Peyer's patch (tissue), 4 donors: ENCODE measurements around the gene PRTN3. TPM values are rescaled to one million over a fixed set of nuclear protein-coding genes. Genes with fewer than 3 reads are reported as not detected.
A peak's percentile ranks its signal among the peaks of the same experiment; 100 is the strongest.
"Not testable (repeated sequence)": the region's sequence is repeated elsewhere in the genome, so short reads cannot be mapped to it uniquely, and the experiment has no call there.

Experiments
- DNase-seq, 3 donors: peaks; one replicate each; pipeline ENCODE4 v3.0.0-alpha.2; 2017 to 2019
- H3K27ac ChIP-seq, 4 donors: fragments of 200-600 bp; sonication (generic); one replicate each; pipeline ENCODE4 v1.5.1; 2016 to 2019
- H3K27me3 ChIP-seq, 2 donors: fragments of 200-600 bp; sonication (generic); one replicate each; pipeline ENCODE4 v1.5.1; 2019
- H3K36me3 ChIP-seq, 3 donors: fragments of 200-600 bp; sonication (generic); one replicate each; pipeline ENCODE4 v1.5.1; 2016 to 2019
- H3K4me1 ChIP-seq, 4 donors: fragments of 200-600 bp; sonication (generic); one replicate each; pipeline ENCODE4 v1.5.1; 2016 to 2019
- H3K4me3 ChIP-seq, 4 donors: fragments of 200-600 bp; sonication (generic); 1 replicate in 3 of 4; 2 replicates in 1 of 4; pipeline ENCODE4 v1.5.1; 2016 to 2019; ENCODE audit warnings: mild to moderate bottlenecking in 1 of 4
- H3K9me3 ChIP-seq, 4 donors: fragments of 200-600 bp; sonication (generic); one replicate each; pipeline ENCODE4 v1.5.1; 2016 to 2019; ENCODE audit warnings: mild to moderate bottlenecking in 1 of 4
- POLR2A ChIP-seq, 2 donors: fragments of 450-650 bp; IDR thresholded peaks; one replicate each; pipeline ENCODE4 v1.5.1; 2017; ENCODE audit warnings: antibody characterized with exemption in 2 of 2, mild to moderate bottlenecking in 2 of 2, moderate library complexity in 2 of 2
- total RNA-seq, 4 donors: library from RNA; depleted of rRNA; stranded (reverse); fragments of >200 nt; gene quantifications; one replicate each; pipeline ENCODE4 v1.1.0, GENCODE V29; 2016
- TF ChIP-seq, protein P1 (sequence below), 6 experiments: fragments of 450-650 bp in 4 of 6; fragments of 200-600 bp in 2 of 6; sonication (generic) in 1 of 6; IDR thresholded peaks; one replicate each; pipeline ENCODE4 v1.5.1; 2017 to 2019; ENCODE audit warnings: antibody characterized with exemption in 6 of 6, mild to moderate bottlenecking in 3 of 6, moderate library complexity in 1 of 6

PRTN3 gene
- total RNA-seq, 4 donors from 2014 or later: not detected

DNA sequence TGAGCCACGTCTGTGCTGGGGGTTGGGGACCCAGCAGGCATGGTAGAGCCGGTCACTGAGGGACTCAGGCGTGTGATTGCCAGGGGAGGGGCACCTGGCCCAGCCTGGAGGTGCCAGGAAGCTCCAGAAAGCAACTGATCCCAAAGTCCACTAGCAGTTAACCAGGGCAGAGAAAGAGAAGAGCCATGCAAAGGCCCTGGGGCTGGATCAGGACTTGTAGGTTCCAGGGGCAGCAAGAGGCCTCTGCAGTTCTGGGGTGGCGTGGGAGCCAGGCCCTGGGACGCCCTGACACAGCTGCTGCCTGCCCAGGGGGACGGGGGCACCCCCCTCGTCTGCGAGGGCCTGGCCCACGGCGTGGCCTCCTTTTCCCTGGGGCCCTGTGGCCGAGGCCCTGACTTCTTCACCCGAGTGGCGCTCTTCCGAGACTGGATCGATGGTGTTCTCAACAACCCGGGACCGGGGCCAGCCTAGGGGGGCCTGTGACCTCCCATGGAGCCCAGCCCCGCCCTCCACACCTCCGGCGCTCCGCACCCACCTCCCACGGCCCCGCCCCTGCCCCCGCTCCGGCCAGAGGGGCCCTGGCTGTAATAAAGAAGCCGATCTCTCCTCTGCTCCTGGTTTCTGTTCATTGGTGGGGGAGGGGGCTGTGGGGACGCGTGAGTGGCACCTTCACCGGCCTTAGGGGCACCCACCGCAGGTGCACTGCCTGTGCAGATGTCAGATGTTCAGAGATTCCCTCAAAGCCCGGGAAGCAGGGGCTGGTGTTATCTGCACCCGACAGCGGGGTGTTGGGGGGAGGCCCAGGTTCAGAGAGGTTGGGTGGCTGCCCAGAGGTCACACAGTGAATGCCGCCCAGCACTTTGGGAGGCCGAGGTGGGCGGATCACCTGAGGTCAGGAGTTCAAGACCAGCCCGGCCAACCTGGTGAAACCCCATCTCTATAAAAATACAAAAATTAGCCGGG is 9.1 kb upstream of the PRTN3 start:
- Histone ChIP-seq H3K27me3 (peaks cover 0 to 9% of the 10 kb centered on the region in 2 donors), H3K9me3 (no peaks in the 10 kb centered on the region), H3K4me3 (no peak overlapping the region), H3K36me3 (no peaks in the 10 kb centered on the region), H3K4me1 (no peaks in the 10 kb centered on the region), H3K27ac (no peak overlapping the region)
- no peak for TF ChIP-seq POLR2A (IDR thresholded peaks at IDR 0.05)
- TF ChIP-seq, protein P1, sequence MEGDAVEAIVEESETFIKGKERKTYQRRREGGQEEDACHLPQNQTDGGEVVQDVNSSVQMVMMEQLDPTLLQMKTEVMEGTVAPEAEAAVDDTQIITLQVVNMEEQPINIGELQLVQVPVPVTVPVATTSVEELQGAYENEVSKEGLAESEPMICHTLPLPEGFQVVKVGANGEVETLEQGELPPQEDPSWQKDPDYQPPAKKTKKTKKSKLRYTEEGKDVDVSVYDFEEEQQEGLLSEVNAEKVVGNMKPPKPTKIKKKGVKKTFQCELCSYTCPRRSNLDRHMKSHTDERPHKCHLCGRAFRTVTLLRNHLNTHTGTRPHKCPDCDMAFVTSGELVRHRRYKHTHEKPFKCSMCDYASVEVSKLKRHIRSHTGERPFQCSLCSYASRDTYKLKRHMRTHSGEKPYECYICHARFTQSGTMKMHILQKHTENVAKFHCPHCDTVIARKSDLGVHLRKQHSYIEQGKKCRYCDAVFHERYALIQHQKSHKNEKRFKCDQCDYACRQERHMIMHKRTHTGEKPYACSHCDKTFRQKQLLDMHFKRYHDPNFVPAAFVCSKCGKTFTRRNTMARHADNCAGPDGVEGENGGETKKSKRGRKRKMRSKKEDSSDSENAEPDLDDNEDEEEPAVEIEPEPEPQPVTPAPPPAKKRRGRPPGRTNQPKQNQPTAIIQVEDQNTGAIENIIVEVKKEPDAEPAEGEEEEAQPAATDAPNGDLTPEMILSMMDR (IDR thresholded peaks at IDR 0.05): no peak
- DNase-seq: no peak

GRCh38 chr19:834216-834615 is 6.6 kb upstream of the PRTN3 start:
- H3K4me1 ChIP-seq: no peaks in the 10 kb centered on the region
- no peak overlapping the region for H3K4me3 ChIP-seq
- no peak overlapping the region for H3K27ac ChIP-seq
- H3K36me3 ChIP-seq: no peaks in the 10 kb centered on the region
- TF ChIP-seq POLR2A (IDR thresholded peaks at IDR 0.05): no peak
- TF ChIP-seq, protein P1 (IDR thresholded peaks at IDR 0.05): no peak
- H3K27me3 ChIP-seq: peaks cover 0 to 9% of the 10 kb centered on the region in 2 donors
- DNase-seq: no peak
- H3K9me3 ChIP-seq: no peaks in the 10 kb centered on the region

GRCh38 chr19:835210-835810 is 5.5 kb upstream of the PRTN3 start:
- no peaks in the 10 kb centered on the region for H3K4me1 ChIP-seq
- H3K27me3 ChIP-seq: peaks cover 0 to 9% of the 10 kb centered on the region in 2 donors

DNA sequence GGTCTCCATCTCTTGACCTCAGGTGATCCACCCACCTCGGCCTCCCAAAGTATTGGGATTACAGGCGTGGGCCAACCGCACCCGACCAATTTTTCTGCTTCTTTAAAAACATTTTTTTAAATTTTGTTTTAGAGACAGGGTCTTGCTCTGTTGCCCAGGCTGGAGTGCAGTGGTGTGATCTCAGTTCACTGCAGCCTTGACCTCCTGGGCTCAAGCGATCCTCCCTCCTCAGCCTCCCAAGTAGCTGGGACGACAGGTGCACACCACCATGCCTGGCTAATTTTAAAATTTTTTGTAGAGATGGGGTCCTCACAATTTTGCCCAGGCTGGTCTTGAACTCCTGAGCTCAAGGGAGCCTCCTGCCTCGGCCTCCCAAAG is 2.0 kb downstream of the PRTN3 start:
- H3K36me3 ChIP-seq, H3K27ac ChIP-seq, H3K4me3 ChIP-seq, DNase-seq, H3K9me3 ChIP-seq: not testable (repeated sequence)
- H3K27me3 ChIP-seq: peaks cover 0 to 22% of the 10 kb centered on the region in 2 donors
- H3K4me1 ChIP-seq: peaks cover 0 to 11% (median 6%) of the 10 kb centered on the region in 4 donors

More at GRCh38 chr19:835210-835810, 5.5 kb upstream of the PRTN3 start:
- DNase-seq: peak in 1 of 3 donors; percentile 51
- no peak for TF ChIP-seq POLR2A (IDR thresholded peaks at IDR 0.05)
- TF ChIP-seq, protein P1 (IDR thresholded peaks at IDR 0.05): no peak
- Histone ChIP-seq H3K36me3 (no peaks in the 10 kb centered on the region), H3K9me3 (no peaks in the 10 kb centered on the region), H3K27ac (no peak overlapping the region), H3K4me3 (no peak overlapping the region)

GRCh38 chr19:843180-843835 is 2.5 kb downstream of the PRTN3 start:
- no peaks in the 10 kb centered on the region for H3K9me3 ChIP-seq
- H3K27ac ChIP-seq: no peak overlapping the region
- H3K27me3 ChIP-seq: peaks cover 0 to 22% of the 10 kb centered on the region in 2 donors
- H3K4me1 ChIP-seq: peaks cover 0 to 11% (median 6%) of the 10 kb centered on the region in 4 donors
- DNase-seq: peak in 1 of 3 donors; percentile 50
- no peaks in the 10 kb centered on the region for H3K36me3 ChIP-seq
- H3K4me3 ChIP-seq: peak overlapping the region in 2 of 4 donors; percentile 22 to 24
- no peak for TF ChIP-seq POLR2A (IDR thresholded peaks at IDR 0.05)
- TF ChIP-seq, protein P1 (IDR thresholded peaks at IDR 0.05): no peak
